Stimulated activated CD8-positive, alpha-beta memory T cell treated with anti-CD3 and anti-CD28 coated beads, Interleukin-12 subunit alpha, Interleukin-12 subunit beta, amount 100 ng/mL, for 24 hours (primary cell): ENCODE results near the gene BMP5.
"Not testable (repeated sequence)": the region's sequence is repeated elsewhere in the genome, so short reads cannot be mapped to it uniquely, and the experiment has no call there.

Experiments
- DNase-seq: peaks from one replicate; pipeline ENCODE4 v3.0.0-alpha.2; 2020; ENCODE audit errors: extremely low read depth

BMP5 gene

GRCh38 chr6:55875400-55875799 is at the start of gene BMP5:
TSS of gene BMP5 (minus strand) at chr6:55875590. CDS start at chr6:55874865, 725 bp downstream.
- no peak for DNase-seq

DNA sequence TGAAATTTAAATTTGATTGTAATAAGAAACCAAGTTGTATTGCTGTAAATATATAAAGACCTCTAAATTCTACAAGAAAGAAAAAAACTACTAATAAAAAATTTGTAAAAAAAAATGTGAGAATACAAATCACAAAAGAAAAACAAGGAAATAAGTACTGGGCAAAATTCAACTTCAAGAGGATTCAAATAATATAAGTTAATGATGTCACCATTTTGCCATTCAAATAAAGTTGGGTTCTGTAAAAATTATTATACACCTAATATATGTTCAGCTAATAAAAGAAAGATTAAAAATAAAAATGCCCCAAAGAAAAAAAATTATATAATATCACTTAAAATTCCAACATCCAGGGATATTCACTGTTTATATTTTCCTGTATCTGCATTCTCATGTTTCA is 47.0 kb upstream of the BMP5 start:
- DNase-seq, result no peak

- DNase-seq, result no peak
Measured at GRCh38 chr6:55919716-55920308, 44.4 kb upstream of the BMP5 start.

DNA sequence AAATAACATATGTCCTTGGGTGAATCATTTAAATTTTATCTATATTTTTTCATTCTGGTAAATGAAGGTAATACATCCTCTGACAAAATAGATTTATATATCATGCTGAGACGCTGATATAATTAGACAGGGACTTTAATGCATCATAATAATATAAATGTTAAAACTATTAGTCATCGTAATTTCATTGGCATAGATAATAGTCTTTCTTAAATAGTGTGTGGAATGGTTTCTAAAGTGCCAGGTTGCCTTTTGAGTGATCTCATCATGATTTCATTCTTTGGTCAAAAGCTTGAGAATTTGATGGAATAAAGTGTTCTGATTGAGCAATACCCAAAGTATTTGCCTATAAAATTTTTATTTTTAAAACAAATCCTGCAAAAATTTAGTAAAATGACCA is 43.2 kb upstream of the BMP5 start:
- DNase-seq, result no peak

DNA sequence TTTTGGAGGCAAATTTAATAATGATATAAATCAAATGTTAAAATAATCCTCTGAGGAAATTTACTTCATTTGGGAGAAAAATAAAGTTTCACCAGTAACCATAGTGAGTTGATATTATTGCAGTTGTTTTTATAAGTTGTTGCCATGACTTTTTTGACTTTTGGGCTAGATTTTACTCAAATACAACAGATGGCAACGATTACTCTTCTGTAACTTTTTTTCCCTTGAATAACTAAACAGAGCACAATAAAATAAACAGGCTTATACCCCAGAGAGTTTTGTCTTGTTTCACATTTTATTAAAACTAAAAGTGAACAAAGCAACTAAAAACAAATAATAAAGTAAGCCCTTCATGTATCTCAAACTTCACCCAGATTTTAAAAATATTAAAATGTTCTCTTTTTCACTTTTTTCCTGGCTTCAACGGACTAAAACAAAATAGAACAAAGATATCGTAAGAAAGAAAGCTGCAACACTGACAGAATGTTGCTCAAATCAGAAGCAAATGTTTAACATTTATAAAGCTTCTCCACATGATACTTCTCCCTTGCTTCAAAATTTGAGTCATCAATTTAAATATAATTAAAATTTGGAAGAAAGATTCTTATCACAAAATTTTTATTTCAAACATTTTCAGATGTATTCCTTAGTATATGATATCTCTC is 42.5 kb upstream of the BMP5 start:
- DNase-seq, result no peak

DNA sequence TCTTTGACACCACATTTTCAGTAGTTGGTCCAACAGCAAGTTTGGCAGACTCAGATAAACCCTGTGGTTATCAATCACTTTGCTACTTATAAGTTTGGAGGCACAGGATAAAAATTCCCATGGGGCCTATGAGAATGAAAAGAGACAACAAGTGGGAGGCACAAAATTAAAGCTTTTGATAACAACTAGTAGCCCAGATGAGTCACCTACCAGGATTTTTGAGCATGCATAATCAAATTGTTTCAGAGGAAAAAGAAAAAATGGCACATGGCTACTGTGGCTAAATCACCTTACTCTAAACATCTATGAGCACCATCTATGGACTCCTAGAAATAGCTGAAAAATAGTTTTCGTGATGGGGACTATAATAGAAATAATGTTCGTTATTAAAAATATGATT is 40.8 kb upstream of the BMP5 start:
- no peak for DNase-seq

DNA sequence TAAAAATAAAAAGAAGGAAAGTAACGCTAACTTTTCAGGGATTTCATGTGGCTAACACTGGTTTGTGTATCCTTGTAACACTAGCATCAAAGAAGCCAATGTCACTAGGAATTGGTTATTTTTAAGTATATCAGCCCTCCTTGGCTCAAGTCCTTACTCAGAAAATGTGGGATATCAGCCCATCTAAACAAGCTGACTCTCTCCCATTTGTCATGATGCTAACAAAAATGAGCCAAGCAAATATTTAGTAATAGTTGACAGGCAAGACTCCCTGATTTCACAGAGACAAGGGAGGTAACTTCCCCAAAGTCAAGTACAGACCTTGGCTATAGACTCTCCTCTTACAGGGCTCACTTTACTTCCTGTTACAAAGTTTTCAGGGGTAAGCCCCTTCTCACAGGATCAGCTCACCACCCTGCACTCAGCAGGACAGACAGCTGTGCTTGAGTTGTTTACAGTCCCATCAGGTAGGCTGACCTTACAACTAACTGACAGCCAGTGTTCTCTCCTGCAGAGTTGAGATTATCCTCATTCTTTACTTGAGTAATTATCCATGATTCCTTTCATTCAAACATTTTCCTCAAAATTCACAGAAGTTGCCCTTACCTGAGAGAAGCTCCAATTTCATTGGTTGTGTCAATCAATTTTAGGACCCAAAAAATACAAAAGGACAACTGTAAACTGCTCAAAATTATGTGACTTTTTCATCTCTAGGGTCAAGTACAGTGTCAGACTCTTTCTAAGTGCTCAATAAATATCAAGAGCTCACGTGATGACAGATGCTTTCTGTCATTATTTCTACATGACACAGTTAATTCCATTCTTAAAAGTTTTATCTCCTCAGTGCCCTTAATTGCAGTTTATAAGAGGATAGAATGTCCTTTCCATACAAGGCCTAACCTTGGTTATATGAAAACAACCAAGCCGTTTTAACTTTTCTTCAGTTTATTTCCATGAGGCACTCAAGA is 38.1 kb upstream of the BMP5 start:
- no peak for DNase-seq

- DNase-seq, result not testable (repeated sequence)
Measured at GRCh38 chr6:55910466-55910865, 35.1 kb upstream of the BMP5 start.

DNA sequence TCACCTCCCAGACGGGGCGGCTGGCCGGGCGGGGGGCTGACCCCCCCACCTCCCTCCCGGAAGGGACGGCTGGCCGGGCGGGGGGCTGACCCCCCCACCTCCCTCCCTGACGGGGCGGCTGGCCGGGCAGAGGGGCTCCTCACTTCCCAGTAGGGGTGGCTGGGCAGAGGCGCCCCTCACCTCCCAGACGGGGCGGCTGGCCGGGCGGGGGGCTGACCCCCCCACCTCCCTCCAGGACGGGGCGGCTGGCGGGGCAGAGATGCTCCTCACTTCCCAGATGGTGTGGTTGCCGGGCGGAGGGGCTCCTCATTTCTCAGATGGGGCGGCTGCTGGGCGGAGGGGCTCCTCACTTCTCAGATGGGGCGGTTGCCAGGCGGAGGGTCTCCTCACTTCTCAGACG is 34.5 kb upstream of the BMP5 start:
- not testable (repeated sequence) for DNase-seq

GRCh38 chr6:55902796-55903195 is 27.4 kb upstream of the BMP5 start:
- no peak for DNase-seq

DNA sequence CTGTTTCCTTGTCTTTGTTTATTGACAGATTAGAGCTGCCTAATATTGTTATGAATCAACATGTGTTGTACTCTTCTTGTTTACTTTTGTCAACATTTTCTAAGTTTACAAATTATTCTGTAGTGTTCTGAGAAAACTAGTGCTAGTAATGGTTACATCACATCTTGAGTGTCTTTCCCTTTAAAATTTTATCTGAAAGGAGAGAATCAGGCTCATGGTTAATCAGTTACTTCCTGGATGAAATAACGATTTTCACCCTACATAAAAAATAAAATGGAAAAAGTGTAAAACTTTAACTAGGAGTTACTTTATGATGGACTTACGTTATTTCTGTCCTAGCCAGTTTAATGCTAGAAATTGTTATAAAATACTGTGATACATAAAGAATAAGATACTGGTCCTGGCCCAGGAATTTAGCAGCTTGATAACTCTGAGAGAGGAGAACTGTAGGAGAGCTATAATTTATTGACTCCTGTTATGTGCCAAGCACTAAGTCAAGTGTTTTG is 26.4 kb upstream of the BMP5 start:
- DNase-seq, result no peak

- no peak for DNase-seq
Measured at GRCh38 chr6:55898342-55898741, 23.0 kb upstream of the BMP5 start.

DNA sequence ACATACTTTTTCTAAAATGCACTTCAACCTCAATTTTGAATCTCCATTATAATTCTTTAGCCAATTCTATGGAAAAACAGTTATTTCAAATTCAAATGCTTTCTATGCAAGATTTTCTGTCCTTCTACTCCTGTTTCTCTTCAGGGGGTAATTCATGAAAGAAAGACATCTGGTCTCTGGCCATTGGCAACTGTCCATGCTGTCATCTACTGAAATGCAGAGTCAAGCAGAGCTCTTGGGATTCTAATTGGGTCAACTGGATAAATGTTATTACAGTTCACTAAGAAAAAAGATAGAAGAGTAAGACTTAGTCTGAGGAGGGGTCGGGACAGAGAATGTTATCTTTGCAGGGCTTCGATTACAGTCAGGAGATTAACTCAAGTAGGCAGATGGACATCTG is 22.0 kb upstream of the BMP5 start:
- DNase-seq, result no peak

DNA sequence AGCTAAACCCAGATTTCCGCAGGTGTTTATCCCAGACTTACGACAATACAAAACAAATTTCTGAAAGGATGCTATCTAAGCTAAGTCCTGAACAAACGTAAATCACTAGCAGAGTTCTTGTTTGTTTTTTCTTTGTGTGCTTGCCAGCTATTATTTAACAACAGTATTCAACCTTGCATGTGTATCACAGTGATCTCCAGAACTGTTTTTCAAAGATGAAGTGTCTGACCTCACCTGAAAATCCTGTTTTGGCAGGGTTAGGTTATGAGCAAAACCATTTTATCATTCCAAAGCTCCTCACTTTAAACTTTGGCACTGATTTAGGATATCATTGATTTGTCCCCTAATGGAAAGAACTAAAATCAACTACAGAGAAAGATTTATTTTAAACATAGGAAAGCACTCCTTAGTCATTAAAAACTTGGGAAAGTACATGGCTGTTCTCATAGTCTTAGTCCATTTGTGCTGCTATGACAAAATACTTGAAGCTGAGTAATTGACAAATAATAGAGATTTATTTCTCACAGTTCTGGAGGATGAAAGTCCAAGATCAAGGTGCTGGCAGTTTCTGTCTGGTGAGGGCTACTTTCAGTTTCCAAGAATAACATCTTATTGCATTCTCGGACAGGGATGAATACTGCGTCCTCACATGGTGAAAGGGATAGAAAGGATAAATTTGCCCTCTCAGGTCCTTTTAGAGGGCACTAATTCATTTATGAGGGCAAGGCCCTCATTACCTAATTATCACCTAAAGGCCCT is 20.8 kb upstream of the BMP5 start:
- DNase-seq, result no peak

- no peak for DNase-seq
Measured at GRCh38 chr6:55892749-55893357, 17.5 kb upstream of the BMP5 start.

- DNase-seq, result no peak
Measured at GRCh38 chr6:55888917-55889316, 13.5 kb upstream of the BMP5 start.

- no peak for DNase-seq
Measured at GRCh38 chr6:55886185-55886836, 10.9 kb upstream of the BMP5 start.

- no peak for DNase-seq
Measured at GRCh38 chr6:55882718-55883569, 7.6 kb upstream of the BMP5 start.

DNA sequence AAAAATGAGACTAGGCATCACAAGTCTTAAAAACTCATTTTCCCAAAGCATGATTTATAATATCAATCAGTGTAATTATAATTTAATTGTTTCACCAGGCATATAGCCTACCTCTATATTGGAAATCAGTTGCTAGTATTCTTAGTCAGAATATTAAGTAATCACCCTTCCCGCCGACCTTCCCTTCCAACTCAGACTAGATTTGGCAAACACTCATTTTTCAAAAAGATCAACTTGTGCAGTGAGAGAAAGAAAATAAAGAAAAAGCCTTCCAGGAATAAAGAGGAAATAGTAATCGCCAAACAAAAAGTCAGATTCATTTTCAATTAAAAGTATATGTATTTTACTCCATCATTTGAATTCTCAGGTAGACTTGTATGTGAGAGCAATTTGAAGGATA is 1.9 kb upstream of the BMP5 start:
- DNase-seq, result no peak

- DNase-seq, result no peak
Measured at GRCh38 chr6:55874316-55874715, 1.1 kb downstream of the BMP5 start.
